CD4-positive, alpha-beta T cell (primary cell): ENCODE results near the gene SMIM36. TPM values are rescaled to one million over a fixed set of nuclear protein-coding genes. Genes with fewer than 3 reads are reported as not detected.

ENCODE experiments used
- ATAC-seq: fragments of 200-7000 bp; cut with Tn5 transposase; one replicate; pipeline ENCODE4 v1.10.0; 2022; ENCODE audit warnings: mild to moderate bottlenecking; ENCODE audit not compliant: poor library complexity
- CTCF ChIA-PET: fragments of 350-600 bp; sonication (Branson Sonifier 250); formaldehyde crosslinking; loops from one replicate; lab custom pipeline; 2021; ENCODE audit warnings: antibody characterized with exemption, inconsistent platforms; lab: Charles Lee
- POLR2A ChIA-PET: fragments of 350-600 bp; sonication (Branson Sonifier 250); formaldehyde crosslinking; loops from one replicate; lab custom pipeline; 2021; ENCODE audit warnings: antibody characterized with exemption, inconsistent platforms; lab: Charles Lee
- DNase-seq, 14 experiments: peaks; one replicate each; pipeline ENCODE4 v3.0.0-alpha.2; 2013 to 2020; ENCODE audit warnings: mixed read lengths in 2 of 14
- H3K27ac ChIP-seq, 2 donors: one replicate each; pipeline versions ENCODE4 v1.5.1 to v1.7.0; 2013; ENCODE audit warnings: low read length in 2 of 2, low read depth in 1 of 2, mild to moderate bottlenecking in 1 of 2
- H3K27me3 ChIP-seq, 2 experiments: 1 replicate in 1 of 2; 2 replicates in 1 of 2; pipeline versions ENCODE4 v1.6.1 to v1.7.0; 2013; ENCODE audit warnings: low read length in 2 of 2, control low read depth in 1 of 2, mild to moderate bottlenecking in 1 of 2, moderate library complexity in 1 of 2; ENCODE audit not compliant: insufficient read depth in 2 of 2, control insufficient read depth in 1 of 2
- H3K36me3 ChIP-seq: one replicate; pipeline ENCODE4 v1.6.1; 2013; ENCODE audit warnings: low read length, control low read depth; ENCODE audit not compliant: insufficient read depth
- H3K4me1 ChIP-seq: one replicate; pipeline ENCODE4 v1.6.1; 2013; ENCODE audit warnings: low read length, control low read depth; ENCODE audit not compliant: insufficient read depth
- H3K4me3 ChIP-seq: one replicate; pipeline ENCODE4 v1.5.1; 2013; ENCODE audit warnings: mild to moderate bottlenecking, low read length, moderate library complexity
- H3K9me3 ChIP-seq, 2 experiments: 1 replicate in 1 of 2; 2 replicates in 1 of 2; pipeline versions ENCODE4 v1.6.1 to v1.7.0; 2013; ENCODE audit warnings: low read length in 2 of 2, mild to moderate bottlenecking in 2 of 2, control low read depth in 1 of 2, moderate library complexity in 1 of 2; ENCODE audit not compliant: control insufficient read depth in 1 of 2, insufficient read depth in 1 of 2
- H3K27ac Mint-ChIP-seq: one replicate; pipeline ENCODE4 v1.8.0; 2020; ENCODE audit warnings: mixed read lengths
- H3K27me3 Mint-ChIP-seq: one replicate; pipeline ENCODE4 v1.8.0; 2021; ENCODE audit warnings: mixed read lengths
- H3K36me3 Mint-ChIP-seq: one replicate; pipeline ENCODE4 v1.8.0; 2021; ENCODE audit warnings: low read depth, mixed read lengths
- H3K4me1 Mint-ChIP-seq: one replicate; pipeline ENCODE4 v1.8.0; 2021; ENCODE audit warnings: low read depth, mixed read lengths
- H3K4me3 Mint-ChIP-seq: one replicate; pipeline ENCODE4 v1.8.0; 2020; ENCODE audit warnings: mild to moderate bottlenecking, mixed read lengths
- H3K9me3 Mint-ChIP-seq: one replicate; pipeline ENCODE4 v1.8.0; 2020; ENCODE audit warnings: mixed read lengths
- CTCF ChIP-seq: fragments of 200-600 bp; IDR thresholded peaks from one replicate; pipeline ENCODE4 v1.8.0; 2022; ENCODE audit warnings: antibody characterized with exemption, mild to moderate bottlenecking
- intact Hi-C, 2 experiments: fragments of 100-400 bp; cut with DNase I in 1 of 2; cut with micrococcal nuclease in 1 of 2; formaldehyde crosslinking; loops; one replicate each; pipeline versions ENCODE4 v1.15.1 to v1.9.0; 2023 to 2025; cut with DNase I, micrococcal nuclease
- polyA plus RNA-seq, 2 donors: library from polyadenylated mRNA; unstranded; fragments of 120-200 nt; gene quantifications; one replicate each; pipeline ENCODE4 v1.2.1, GENCODE V29; 2013
- total RNA-seq, 174 experiments: library from RNA in 2 of 174; stranded (reverse) in 2 of 174; gene quantifications; one replicate each; pipeline ENCODE4 v1.2.3 and lab custom pipeline; 2021 to 2026

SMIM36 gene
- total RNA-seq (not detected), total RNA-seq (lab: John Stamatoyannopoulos, UW) (0 to 0.08 (median 0) reads per million in 172 experiments)
- polyA plus RNA-seq (2013, experiment 1 of 2): not detected
- polyA plus RNA-seq (2013, experiment 2 of 2): not detected

- no peak within 1 kb of the TSS for H3K4me3 ChIP-seq
- no peaks in the 10 kb centered on the region for H3K4me1 ChIP-seq
- no peak within 1 kb of the TSS for H3K27ac ChIP-seq
- ChIA-PET CTCF (no interaction called here), POLR2A (no interaction called here)
- H3K9me3 Mint-ChIP-seq: no peaks in the 10 kb centered on the region
- ATAC-seq (no peak), DNase-seq (no peak)
- TF ChIP-seq CTCF: no peak
- intact Hi-C loops: loop anchor here (5.0 to 10.0 kb wide), 3 partner anchors 154 to 519 kb away; no protein-coding TSS in a partner anchor
- no peaks in the 10 kb centered on the region for H3K36me3 Mint-ChIP-seq
- H3K36me3 ChIP-seq: no peaks in the 10 kb centered on the region
- H3K4me1 Mint-ChIP-seq: no peaks in the 10 kb centered on the region
- no peak within 1 kb of the TSS for H3K4me3 Mint-ChIP-seq
- no peaks in the 10 kb centered on the region for H3K9me3 ChIP-seq
- no peak within 1 kb of the TSS for H3K27ac Mint-ChIP-seq
- peaks cover 0 to 6% of the 10 kb centered on the region in 2 experiments for H3K27me3 ChIP-seq
- H3K27me3 Mint-ChIP-seq: peaks cover 6% of the 10 kb centered on the region
Measured at GRCh38 chr17:55510986-55511721, at the start of gene SMIM36. SMIM36 (minus strand) TSS chr17:55511452.

- no peaks in the 10 kb centered on the region for H3K9me3 ChIP-seq
- H3K4me3 ChIP-seq: no peak overlapping the region
- no peaks in the 10 kb centered on the region for H3K4me1 ChIP-seq
- H3K27ac ChIP-seq: no peak overlapping the region
- ChIA-PET POLR2A (no interaction called here), CTCF (no interaction called here)
- no peak for TF ChIP-seq CTCF
- H3K36me3 Mint-ChIP-seq: no peaks in the 10 kb centered on the region
- no peak overlapping the region for H3K27ac Mint-ChIP-seq
- no peaks in the 10 kb centered on the region for H3K9me3 Mint-ChIP-seq
- DNase-seq (no peak), ATAC-seq (no peak)
- H3K4me3 Mint-ChIP-seq: no peak overlapping the region
- intact Hi-C loops: no loop called here
- no peaks in the 10 kb centered on the region for H3K36me3 ChIP-seq
- no peaks in the 10 kb centered on the region for H3K4me1 Mint-ChIP-seq
- H3K27me3 Mint-ChIP-seq: peaks cover 18% of the 10 kb centered on the region
- no peaks in the 10 kb centered on the region for H3K27me3 ChIP-seq
Measured at GRCh38 chr17:55555772-55556171, 44.5 kb upstream of the SMIM36 start.

GRCh38 chr17:55549140-55549539 lies 37.9 kb upstream of the SMIM36 start:
- H3K27me3 ChIP-seq: peaks cover 0 to 5% of the 10 kb centered on the region in 2 experiments
- ChIA-PET CTCF (no interaction called here), POLR2A (no interaction called here)
- H3K27ac ChIP-seq: no peak overlapping the region
- peaks cover 0 to 5% of the 10 kb centered on the region in 2 experiments for H3K9me3 ChIP-seq
- no peak for TF ChIP-seq CTCF
- intact Hi-C loops: no loop called here
- H3K36me3 ChIP-seq: no peaks in the 10 kb centered on the region
- Mint-ChIP-seq H3K36me3 (no peaks in the 10 kb centered on the region), H3K27me3 (peaks cover 17% of the 10 kb centered on the region), H3K9me3 (no peaks in the 10 kb centered on the region), H3K27ac (no peak overlapping the region), H3K4me1 (no peaks in the 10 kb centered on the region), H3K4me3 (no peak overlapping the region)
- no peaks in the 10 kb centered on the region for H3K4me1 ChIP-seq
- DNase-seq (peak in 3 of 14 experiments; percentile 15 to 28 (median 24)), ATAC-seq (no peak)
- H3K4me3 ChIP-seq: no peak overlapping the region
